Amniotic stem cell (primary cell): Measurements from ENCODE around the gene DNAJB1.
"Not testable (repeated sequence)": the region's sequence is repeated elsewhere in the genome, so short reads cannot be mapped to it uniquely, and the experiment has no call there.

Experiments
- DNase-seq: peaks from one replicate; lab custom pipeline; 2025; lab: John Stamatoyannopoulos, UW

The DNAJB1 gene

GRCh38 chr19:14517840-14518505 is at the start of gene DNAJB1:
Gene DNAJB1, minus strand, starts transcription at chr19:14518397. Its CDS starts 48 bp downstream, at chr19:14518349.
- no peak for DNase-seq

- DNase-seq, result no peak
These were observed 48.9 kb upstream of the DNAJB1 start for GRCh38 chr19:14567079-14567478.

GRCh38 chr19:14566712-14567077 is 48.5 kb upstream of the DNAJB1 start:
- DNase-seq, result no peak

GRCh38 chr19:14565765-14566711 is 47.8 kb upstream of the DNAJB1 start:
- no peak for DNase-seq

GRCh38 chr19:14565298-14565679 is 47.1 kb upstream of the DNAJB1 start:
- DNase-seq, result no peak

- DNase-seq, result not testable (repeated sequence)
These were observed 46.6 kb upstream of the DNAJB1 start for GRCh38 chr19:14564652-14565297.

- no peak for DNase-seq
These were observed 45.9 kb upstream of the DNAJB1 start for GRCh38 chr19:14563989-14564651.

- DNase-seq, result no peak
These were observed 45.4 kb upstream of the DNAJB1 start for GRCh38 chr19:14563590-14563926.

- DNase-seq, result no peak
These were observed 44.7 kb upstream of the DNAJB1 start for GRCh38 chr19:14562660-14563589.

- DNase-seq, result no peak
These were observed 43.7 kb upstream of the DNAJB1 start for GRCh38 chr19:14561847-14562351.

GRCh38 chr19:14561249-14561648 is 43.1 kb upstream of the DNAJB1 start:
- no peak for DNase-seq

- DNase-seq, result no peak
These were observed 42.5 kb upstream of the DNAJB1 start for GRCh38 chr19:14560776-14561108.

GRCh38 chr19:14559916-14560775 is 41.9 kb upstream of the DNAJB1 start:
- DNase-seq, result no peak

- no peak for DNase-seq
These were observed 40.3 kb upstream of the DNAJB1 start for GRCh38 chr19:14558370-14559066.

- DNase-seq, result peak; percentile 60
These were observed 38.5 kb upstream of the DNAJB1 start for GRCh38 chr19:14556662-14557188.

GRCh38 chr19:14555918-14556661 is 37.9 kb upstream of the DNAJB1 start:
- DNase-seq, result no peak

- DNase-seq, result no peak
These were observed 36.2 kb upstream of the DNAJB1 start for GRCh38 chr19:14554382-14554812.

GRCh38 chr19:14553939-14554243 is 35.7 kb upstream of the DNAJB1 start:
- no peak for DNase-seq
